CD14-positive monocyte (primary cell): ENCODE results near the gene MORN5. TPM values are rescaled to one million over a fixed set of nuclear protein-coding genes. Genes with fewer than 3 reads are reported as not detected.

Experiments used
- DNase-seq, 3 donors: peaks; one replicate each; pipeline ENCODE4 v3.0.0-alpha.2; 2011 to 2022
- H2AFZ ChIP-seq: 2 replicates; pipeline ENCODE4 v1.6.0; 2012; ENCODE audit warnings: mild to moderate bottlenecking, low read depth, low read length, inconsistent platforms; ENCODE audit not compliant: insufficient read depth, poor library complexity, severe bottlenecking
- H3K27ac ChIP-seq, 2 donors: 1 replicate in 1 of 2; 2 replicates in 1 of 2; pipeline ENCODE4 v1.5.1; 2012 to 2013; ENCODE audit warnings: low read length in 2 of 2, control low read depth in 1 of 2, inconsistent platforms in 1 of 2, low read depth in 1 of 2, mild to moderate bottlenecking in 1 of 2
- H3K27me3 ChIP-seq, 2 donors: one replicate each; pipeline versions ENCODE4 v1.6.0 to v1.6.1; 2011 to 2013; ENCODE audit warnings: low read length in 2 of 2; ENCODE audit not compliant: control insufficient read depth in 2 of 2, insufficient read depth in 2 of 2
- H3K36me3 ChIP-seq, 2 donors: replicated peaks in 1 of 2; 1 replicate in 1 of 2; 2 replicates in 1 of 2; pipeline versions ENCODE4 v1.5.1 to v1.6.1; 2012 to 2013; ENCODE audit warnings: low read length in 2 of 2, control low read depth in 1 of 2, inconsistent platforms in 1 of 2, mild to moderate bottlenecking in 1 of 2; ENCODE audit not compliant: insufficient read depth in 2 of 2, control insufficient read depth in 1 of 2
- H3K4me1 ChIP-seq, 2 donors: 1 replicate in 1 of 2; 2 replicates in 1 of 2; pipeline versions ENCODE4 v1.5.1 to v1.6.1; 2012 to 2013; ENCODE audit warnings: low read length in 2 of 2, control low read depth in 1 of 2, inconsistent platforms in 1 of 2, mild to moderate bottlenecking in 1 of 2, moderate library complexity in 1 of 2; ENCODE audit not compliant: insufficient read depth in 2 of 2, control insufficient read depth in 1 of 2
- H3K4me2 ChIP-seq: replicated peaks from 2 replicates; pipeline ENCODE3; 2012; ENCODE audit warnings: low read length, moderate library complexity, mild to moderate bottlenecking; ENCODE audit not compliant: poor library complexity, severe bottlenecking; ENCODE audit errors: extremely low read depth
- H3K4me3 ChIP-seq, 3 experiments: fragments of 200-600 bp in 1 of 3; sonication (generic) in 1 of 3; replicated peaks in 1 of 3; 1 replicate in 2 of 3; 2 replicates in 1 of 3; pipeline ENCODE4 v1.5.1; 2011 to 2013; ENCODE audit warnings: low read length in 3 of 3, mild to moderate bottlenecking in 3 of 3, control low read depth in 2 of 3, low read depth in 2 of 3, inconsistent platforms in 1 of 3, moderate library complexity in 1 of 3
- H3K79me2 ChIP-seq: 2 replicates; pipeline ENCODE4 v1.6.0; 2012; ENCODE audit warnings: mild to moderate bottlenecking, control low read depth, inconsistent platforms, low read length, moderate library complexity; ENCODE audit not compliant: insufficient read depth
- H3K9ac ChIP-seq: 2 replicates; pipeline ENCODE4 v1.6.0; 2017; ENCODE audit warnings: low read length, mild to moderate bottlenecking; ENCODE audit not compliant: insufficient read depth, poor library complexity, severe bottlenecking
- H3K9me3 ChIP-seq, 2 donors: replicated peaks in 1 of 2; 1 replicate in 1 of 2; 2 replicates in 1 of 2; pipeline versions ENCODE4 v1.5.1 to v1.6.1; 2012 to 2013; ENCODE audit warnings: low read length in 2 of 2, control low read depth in 1 of 2; ENCODE audit not compliant: control insufficient read depth in 1 of 2, insufficient read depth in 1 of 2
- H4K20me1 ChIP-seq: 2 replicates; pipeline ENCODE4 v1.6.0; 2012; ENCODE audit warnings: mild to moderate bottlenecking, low read length, control low read depth, moderate library complexity; ENCODE audit not compliant: insufficient read depth
- H3K27ac Mint-ChIP-seq, 7 donors: one replicate each; pipeline ENCODE4 v1.8.0; 2020; ENCODE audit warnings: mild to moderate bottlenecking in 7 of 7, mixed read lengths in 7 of 7, moderate library complexity in 6 of 7, inconsistent platforms in 2 of 7
- H3K27me3 Mint-ChIP-seq, 3 donors: one replicate each; pipeline ENCODE4 v1.8.0; 2021 to 2022; ENCODE audit warnings: low read depth in 3 of 3, mild to moderate bottlenecking in 3 of 3, mixed read lengths in 3 of 3, moderate library complexity in 3 of 3, inconsistent platforms in 1 of 3
- H3K36me3 Mint-ChIP-seq, 2 donors: one replicate each; pipeline ENCODE4 v1.8.0; 2020; ENCODE audit warnings: mixed read lengths in 2 of 2, inconsistent platforms in 1 of 2, mild to moderate bottlenecking in 1 of 2
- H3K4me1 Mint-ChIP-seq: one replicate; pipeline ENCODE4 v1.8.0; 2020; ENCODE audit warnings: mild to moderate bottlenecking, mixed read lengths
- H3K4me3 Mint-ChIP-seq, 2 donors: one replicate each; pipeline ENCODE4 v1.8.0; 2020; ENCODE audit warnings: mild to moderate bottlenecking in 2 of 2, mixed read lengths in 2 of 2, moderate library complexity in 1 of 2
- H3K9me3 Mint-ChIP-seq, 7 donors: one replicate each; pipeline ENCODE4 v1.8.0; 2020 to 2022; ENCODE audit warnings: mixed read lengths in 7 of 7, mild to moderate bottlenecking in 6 of 7, moderate library complexity in 6 of 7, inconsistent platforms in 2 of 7
- WGBS: methylation state at CpG from one replicate; pipeline ENCODE4 v1.1.5; 2013; ENCODE audit warnings: missing lambda C conversion rate; ENCODE audit not compliant: insufficient coverage; 5-methylcytosine and 5-hydroxymethylcytosine counted together
- intact Hi-C, 2 donors: fragments of 100-400 bp; cut with micrococcal nuclease; formaldehyde crosslinking; loops; one replicate each; pipeline versions ENCODE4 v1.15.0 to v1.15.1; 2023
- polyA plus RNA-seq, 3 donors: library from polyadenylated mRNA; depleted of rRNA in 1 of 3; unstranded in 2 of 3; stranded (reverse) in 1 of 3; fragments of 300-500 nt in 2 of 3; fragments of >200 nt in 1 of 3; fragmentation: Illumina TruSeq in 2 of 3; gene quantifications; 1 replicate in 2 of 3; 2 replicates in 1 of 3; pipeline ENCODE4 v1.2.3, GENCODE V29; 2012 to 2021
- TF ChIP-seq, protein P1 (sequence below): fragments of 200-600 bp; IDR thresholded peaks from one replicate; pipeline ENCODE4 v1.8.0; 2022; ENCODE audit warnings: antibody characterized with exemption, mild to moderate bottlenecking

The MORN5 gene
- polyA plus RNA-seq, 3 donors, result not detected

DNA sequence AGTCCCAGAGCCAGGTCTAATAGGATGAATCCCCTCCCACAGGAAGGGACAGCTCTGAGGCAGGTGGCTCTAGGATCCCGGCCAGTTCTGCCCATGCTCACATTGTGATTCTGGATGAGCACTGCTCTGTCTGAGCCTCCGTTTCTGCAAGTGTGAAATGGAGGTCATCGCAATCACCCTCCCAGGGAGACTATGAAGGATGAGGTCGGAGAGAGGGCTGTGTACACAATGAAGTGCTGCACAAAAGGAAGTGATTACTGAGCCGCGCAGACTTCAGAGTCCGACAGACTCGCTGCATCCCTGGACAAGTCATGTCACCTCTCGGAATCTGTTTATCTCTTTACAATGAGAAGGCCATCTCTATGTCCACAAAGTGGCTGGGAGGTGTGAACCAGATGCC is 47.4 kb downstream of the MORN5 start:
- H3K4me3 Mint-ChIP-seq, result no peak overlapping the region

DNA sequence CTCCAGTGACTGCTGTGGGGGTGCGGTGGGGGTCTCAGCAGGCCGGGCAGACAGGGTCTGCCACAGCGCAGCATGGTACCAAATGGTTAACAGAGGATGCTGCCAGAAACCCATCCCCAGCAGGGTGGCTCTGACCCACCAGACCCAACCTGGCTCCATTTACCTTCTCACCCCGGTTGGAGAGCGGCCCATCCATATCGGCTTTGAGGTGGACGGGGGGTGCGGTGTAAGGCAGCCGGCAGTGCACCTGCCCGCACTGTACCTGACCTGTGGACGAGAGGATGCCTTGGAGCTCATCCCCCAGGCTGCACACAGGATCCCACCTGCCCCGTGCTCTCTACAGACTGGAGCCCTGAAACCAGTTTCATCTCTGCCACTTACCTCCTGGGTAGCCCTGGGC is 49.7 kb downstream of the MORN5 start:
- H3K9ac ChIP-seq, result no peak overlapping the region
- Mint-ChIP-seq H3K4me1 (peaks cover 11% of the 10 kb centered on the region), H3K27ac (no peak overlapping the region), H3K27me3 (peaks cover 30 to 31% (median 31%) of the 10 kb centered on the region in 3 donors), H3K36me3 (peaks cover 0 to 4% of the 10 kb centered on the region in 2 donors), H3K4me3 (no peak overlapping the region), H3K9me3 (peaks cover 0 to 10% (median 5%) of the 10 kb centered on the region in 7 donors)
- 93% methylated on average over 10 of the region's 12 CpGs for WGBS
- no peak overlapping the region for H3K27ac ChIP-seq
- H3K4me2 ChIP-seq, result no peak overlapping the region
- no peak for DNase-seq
- intact Hi-C loops, result no loop called here
- TF ChIP-seq, protein P1, sequence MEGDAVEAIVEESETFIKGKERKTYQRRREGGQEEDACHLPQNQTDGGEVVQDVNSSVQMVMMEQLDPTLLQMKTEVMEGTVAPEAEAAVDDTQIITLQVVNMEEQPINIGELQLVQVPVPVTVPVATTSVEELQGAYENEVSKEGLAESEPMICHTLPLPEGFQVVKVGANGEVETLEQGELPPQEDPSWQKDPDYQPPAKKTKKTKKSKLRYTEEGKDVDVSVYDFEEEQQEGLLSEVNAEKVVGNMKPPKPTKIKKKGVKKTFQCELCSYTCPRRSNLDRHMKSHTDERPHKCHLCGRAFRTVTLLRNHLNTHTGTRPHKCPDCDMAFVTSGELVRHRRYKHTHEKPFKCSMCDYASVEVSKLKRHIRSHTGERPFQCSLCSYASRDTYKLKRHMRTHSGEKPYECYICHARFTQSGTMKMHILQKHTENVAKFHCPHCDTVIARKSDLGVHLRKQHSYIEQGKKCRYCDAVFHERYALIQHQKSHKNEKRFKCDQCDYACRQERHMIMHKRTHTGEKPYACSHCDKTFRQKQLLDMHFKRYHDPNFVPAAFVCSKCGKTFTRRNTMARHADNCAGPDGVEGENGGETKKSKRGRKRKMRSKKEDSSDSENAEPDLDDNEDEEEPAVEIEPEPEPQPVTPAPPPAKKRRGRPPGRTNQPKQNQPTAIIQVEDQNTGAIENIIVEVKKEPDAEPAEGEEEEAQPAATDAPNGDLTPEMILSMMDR, result no peak
- H4K20me1 ChIP-seq, result no peaks in the 10 kb centered on the region
- H3K36me3 ChIP-seq, result no peaks in the 10 kb centered on the region
- no peaks in the 10 kb centered on the region for H3K79me2 ChIP-seq
- no peak overlapping the region for H2AFZ ChIP-seq
- H3K4me1 ChIP-seq, result peaks cover 4 to 11% of the 10 kb centered on the region in 2 donors
- H3K4me3 ChIP-seq, result no peak overlapping the region
- H3K27me3 ChIP-seq, result peaks cover 21 to 26% of the 10 kb centered on the region in 2 donors
- H3K9me3 ChIP-seq, result peaks cover 0 to 16% of the 10 kb centered on the region in 2 donors

More for the DNA sequence above, 47.4 kb downstream of the MORN5 start:
- Histone ChIP-seq H3K4me3 (no peak overlapping the region), H3K27ac (no peak overlapping the region), H4K20me1 (no peaks in the 10 kb centered on the region), H3K9me3 (no peaks in the 10 kb centered on the region), H3K4me2 (no peak overlapping the region), H3K4me1 (no peaks in the 10 kb centered on the region), H3K27me3 (peaks cover 2 to 4% of the 10 kb centered on the region in 2 donors), H3K9ac (no peak overlapping the region), H3K36me3 (no peaks in the 10 kb centered on the region), H3K79me2 (no peaks in the 10 kb centered on the region), H2AFZ (no peak overlapping the region)
- Mint-ChIP-seq H3K36me3 (no peaks in the 10 kb centered on the region), H3K27ac (no peak overlapping the region), H3K27me3 (peaks cover 6 to 10% (median 9%) of the 10 kb centered on the region in 3 donors), H3K4me1 (no peaks in the 10 kb centered on the region), H3K9me3 (no peaks in the 10 kb centered on the region)
- intact Hi-C loops, result no loop called here
- DNase-seq, result no peak
- 100% methylated on average over 5 of the region's 9 CpGs for WGBS
- TF ChIP-seq, protein P1, result no peak
